AG09309 (cell line): ENCODE results near the gene ABAT.
"Not testable (repeated sequence)": the region's sequence is repeated elsewhere in the genome, so short reads cannot be mapped to it uniquely, and the experiment has no call there.

Experiments used
- DNase-seq: peaks from one replicate; pipeline ENCODE4 v3.0.0-alpha.2; 2010; ENCODE audit warnings: low read depth
- H3K4me3 ChIP-seq: 2 replicates; pipeline ENCODE4 v1.5.1; 2011; ENCODE audit warnings: mild to moderate bottlenecking, low read depth, low read length, moderate library complexity; ENCODE audit not compliant: control insufficient read depth
- TF ChIP-seq, protein P1 (sequence below): IDR thresholded peaks from 2 replicates; pipeline ENCODE4 v1.5.1; 2011; ENCODE audit warnings: mild to moderate bottlenecking, low read depth, low read length, inconsistent platforms; ENCODE audit not compliant: insufficient read depth, control insufficient read depth; ENCODE audit errors: missing control alignments

ABAT gene

DNA sequence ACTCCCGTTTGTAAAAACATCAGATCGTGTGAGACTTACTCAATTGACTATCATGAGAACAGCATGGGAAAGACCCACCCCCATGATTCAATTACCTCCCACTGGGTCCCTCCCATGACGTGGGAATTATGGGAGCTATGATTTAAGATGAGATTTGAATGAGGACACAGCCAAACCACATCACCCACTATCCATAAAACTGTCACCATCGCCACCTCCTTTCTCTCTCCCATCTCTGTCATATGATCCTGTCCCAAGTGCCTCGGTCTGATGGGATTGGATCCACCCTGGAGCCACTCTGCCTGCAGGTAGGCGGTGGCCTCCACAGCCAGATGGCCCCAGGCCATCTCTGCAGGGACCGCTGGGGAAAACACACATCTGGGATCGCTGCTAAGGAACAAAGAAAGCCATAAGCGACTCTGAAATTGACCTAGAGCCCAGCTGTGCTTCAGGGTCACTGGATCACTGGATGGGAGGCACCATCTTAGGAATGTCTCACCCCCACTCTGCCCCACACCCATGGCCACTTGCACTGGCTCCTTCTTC is 61.8 kb downstream of the ABAT start:
- no peak overlapping the region for H3K4me3 ChIP-seq
- no peak for DNase-seq
- TF ChIP-seq, protein P1, sequence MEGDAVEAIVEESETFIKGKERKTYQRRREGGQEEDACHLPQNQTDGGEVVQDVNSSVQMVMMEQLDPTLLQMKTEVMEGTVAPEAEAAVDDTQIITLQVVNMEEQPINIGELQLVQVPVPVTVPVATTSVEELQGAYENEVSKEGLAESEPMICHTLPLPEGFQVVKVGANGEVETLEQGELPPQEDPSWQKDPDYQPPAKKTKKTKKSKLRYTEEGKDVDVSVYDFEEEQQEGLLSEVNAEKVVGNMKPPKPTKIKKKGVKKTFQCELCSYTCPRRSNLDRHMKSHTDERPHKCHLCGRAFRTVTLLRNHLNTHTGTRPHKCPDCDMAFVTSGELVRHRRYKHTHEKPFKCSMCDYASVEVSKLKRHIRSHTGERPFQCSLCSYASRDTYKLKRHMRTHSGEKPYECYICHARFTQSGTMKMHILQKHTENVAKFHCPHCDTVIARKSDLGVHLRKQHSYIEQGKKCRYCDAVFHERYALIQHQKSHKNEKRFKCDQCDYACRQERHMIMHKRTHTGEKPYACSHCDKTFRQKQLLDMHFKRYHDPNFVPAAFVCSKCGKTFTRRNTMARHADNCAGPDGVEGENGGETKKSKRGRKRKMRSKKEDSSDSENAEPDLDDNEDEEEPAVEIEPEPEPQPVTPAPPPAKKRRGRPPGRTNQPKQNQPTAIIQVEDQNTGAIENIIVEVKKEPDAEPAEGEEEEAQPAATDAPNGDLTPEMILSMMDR = no peak

DNA sequence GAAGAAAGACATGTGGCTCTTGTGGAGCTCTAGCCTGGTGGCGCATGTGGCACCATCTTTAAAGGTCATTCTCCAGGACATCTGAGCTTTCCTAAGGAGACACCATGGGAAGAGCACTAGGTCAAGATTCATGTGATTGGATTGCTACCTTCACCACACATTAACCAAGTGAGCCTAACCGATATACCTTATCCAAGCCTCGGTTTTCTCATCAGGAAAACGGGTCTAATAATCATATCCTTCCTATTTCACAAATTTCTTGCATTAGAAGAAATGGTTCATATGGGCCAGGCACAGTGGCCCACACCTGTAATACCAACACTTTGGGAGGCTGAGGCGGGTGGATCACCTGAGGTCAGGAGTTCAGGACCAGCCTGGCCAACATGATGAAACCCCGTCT is 64.7 kb downstream of the ABAT start:
- H3K4me3 ChIP-seq = no peak overlapping the region
- TF ChIP-seq, protein P1 = no peak
- no peak for DNase-seq

- TF ChIP-seq, protein P1 = no peak
- no peak overlapping the region for H3K4me3 ChIP-seq
- no peak for DNase-seq
Observed at GRCh38 chr16:8739989-8740704, 65.7 kb downstream of the ABAT start.

- no peak overlapping the region for H3K4me3 ChIP-seq
- TF ChIP-seq, protein P1 = no peak
- DNase-seq = no peak
Observed at GRCh38 chr16:8740775-8741355, 66.4 kb downstream of the ABAT start.

DNA sequence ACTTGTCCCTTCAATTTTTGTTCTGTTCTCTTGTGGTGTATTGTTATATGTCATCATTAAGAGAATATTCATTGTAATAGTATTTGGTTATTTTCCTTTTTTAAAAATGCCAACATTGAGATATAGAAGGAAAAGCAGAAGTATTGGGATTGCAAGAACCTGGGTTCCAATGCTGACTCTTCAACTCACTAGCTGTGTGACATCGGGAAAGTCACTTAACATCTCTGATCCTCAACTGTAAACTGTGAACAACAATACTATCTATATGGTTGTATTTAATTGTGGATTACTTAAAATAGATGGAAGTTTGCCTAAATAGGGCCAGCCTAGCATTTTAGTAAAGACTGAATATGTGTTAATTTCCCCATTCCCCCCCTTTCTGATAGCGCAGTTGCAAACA is 67.2 kb downstream of the ABAT start:
- no peak for DNase-seq
- no peak overlapping the region for H3K4me3 ChIP-seq
- TF ChIP-seq, protein P1 = no peak

DNA sequence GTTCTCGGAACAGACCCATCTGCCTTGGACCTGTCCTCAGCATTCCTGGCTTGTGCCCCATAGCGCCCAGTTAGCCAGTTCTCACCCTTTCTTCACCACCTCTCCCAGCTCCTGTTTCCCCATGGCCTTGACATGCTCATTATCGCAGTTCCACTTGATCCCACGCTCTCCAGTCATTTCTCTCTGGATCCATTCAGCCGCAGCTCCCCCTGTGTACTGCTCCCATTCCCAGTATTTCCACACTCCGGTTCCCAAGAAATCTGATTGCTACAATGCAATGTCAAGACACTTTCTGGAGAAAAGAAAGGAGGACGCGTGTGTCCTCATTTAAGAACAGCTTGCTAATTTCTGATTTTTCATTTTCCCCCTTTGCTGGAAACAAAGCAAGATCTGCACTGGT is 67.7 kb downstream of the ABAT start:
- DNase-seq = no peak
- TF ChIP-seq, protein P1 = no peak

DNA sequence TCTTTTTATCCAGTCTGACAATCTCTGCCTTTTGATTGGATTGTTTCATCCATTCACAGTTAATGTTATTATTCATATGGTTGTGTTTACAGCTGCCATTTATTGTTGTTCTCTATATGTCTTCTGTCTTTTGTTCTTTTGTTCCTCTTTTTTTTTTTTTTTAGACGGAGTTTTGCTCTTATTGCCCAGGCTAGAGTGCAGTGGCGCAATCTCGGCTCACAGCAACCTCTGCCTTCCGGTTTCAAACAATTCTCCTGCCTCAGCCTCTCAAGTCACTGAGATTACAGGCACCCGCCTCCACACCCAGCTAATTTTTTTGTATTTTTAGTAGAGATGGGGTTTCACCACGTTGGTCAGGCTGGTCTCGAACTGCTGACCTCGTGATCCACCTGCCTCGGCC is 74.5 kb downstream of the ABAT start:
- not testable (repeated sequence) for DNase-seq, H3K4me3 ChIP-seq

More for the DNA sequence above, 67.7 kb downstream of the ABAT start:
- no peak overlapping the region for H3K4me3 ChIP-seq
